Measurements from ENCODE around the gene MAP1LC3B. TPM values are rescaled to one million over a fixed set of nuclear protein-coding genes. Genes with fewer than 3 reads are reported as not detected.

Gene MAP1LC3B
- total and polyA plus RNA-seq, 2 of the 8 experiments (the other 6 are each of a cell fraction or from before 2014, with no cell fraction given), result 29.5 to 48.5 TPM

DNA sequence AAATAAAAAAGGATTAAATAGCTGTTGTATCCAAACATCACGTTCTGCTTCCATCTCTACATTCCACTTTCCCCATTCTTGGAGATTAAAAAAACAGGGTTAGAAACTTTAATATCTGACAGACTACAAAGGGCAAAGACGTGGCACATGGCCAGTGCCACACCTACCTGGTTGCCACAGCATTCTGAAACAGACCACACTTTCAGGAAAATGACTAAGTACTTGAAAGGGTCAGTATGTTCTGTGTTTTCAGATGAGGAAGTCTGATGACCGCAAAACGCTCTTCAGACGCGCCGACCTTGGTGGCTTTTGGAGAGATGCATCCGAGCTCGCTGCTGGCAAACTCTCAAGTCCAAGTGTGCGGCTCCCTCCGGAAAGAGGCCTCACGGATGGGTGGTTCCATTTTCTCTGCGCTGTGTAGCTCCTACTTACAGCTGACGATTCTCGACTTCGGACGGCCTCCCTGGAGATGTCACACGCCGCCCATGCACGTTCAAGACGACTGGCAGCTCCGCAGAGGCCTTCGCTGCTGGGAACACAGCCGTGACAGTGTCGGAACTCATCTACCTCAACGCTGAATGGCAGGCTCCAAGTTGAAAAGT is 15.5 kb downstream of the MAP1LC3B start:
- Histone ChIP-seq H3K4me3 (ENCODE audit: extremely low read depth in 1 of 4, insufficient read depth in 2 of 4, low read depth in 3 of 4, low read length in 4 of 4) (no peak overlapping the region), H3K36me3 (ENCODE audit: control insufficient read depth in 2 of 4, insufficient read depth in 4 of 4, low read length in 3 of 4) (peaks cover 5 to 74% (median 26%) of the 10 kb centered on the region in 4 experiments), H3K14ac (ENCODE audit: insufficient read length) (no peak overlapping the region), H2AFZ (ENCODE audit: low read length) (no peak overlapping the region), H4K5ac (ENCODE audit: insufficient read length, low read depth, low read length) (no peak overlapping the region), H3K4ac (replicated peaks; ENCODE audit: insufficient read length, low read depth, low read length) (no peak overlapping the region), H3K23ac (ENCODE audit: insufficient read length) (no peak overlapping the region), H2BK15ac (ENCODE audit: low read length) (no peak overlapping the region), H3K9ac (replicated peaks in 1 of 4; ENCODE audit: extremely low read depth in 1 of 4, low read depth in 3 of 4, low read length in 3 of 4) (no peak overlapping the region), H4K91ac (replicated peaks; ENCODE audit: insufficient read length, low read length) (no peak overlapping the region), H3K27me3 (replicated peaks in 1 of 4; ENCODE audit: control insufficient read depth in 3 of 4, extremely low read depth in 1 of 4, insufficient read depth in 3 of 4, low read length in 3 of 4) (no peaks in the 10 kb centered on the region), H3K56ac (replicated peaks; ENCODE audit: insufficient read length, low read depth, low read length) (no peak overlapping the region), H3K9me3 (ENCODE audit: insufficient read depth in 2 of 2, low read depth in 1 of 2, low read length in 1 of 2) (no peaks in the 10 kb centered on the region), H4K8ac (ENCODE audit: extremely low read depth, insufficient read depth, low read length) (no peak overlapping the region), H4K20me1 (replicated peaks in 1 of 2; ENCODE audit: control insufficient read depth in 1 of 2, insufficient read depth in 2 of 2, low read length in 2 of 2) (peaks cover 0 to 9% of the 10 kb centered on the region in 2 experiments), H2BK12ac (ENCODE audit: low read depth, low read length) (no peak overlapping the region), H3K27ac (ENCODE audit: low read depth, low read length) (no peak overlapping the region; the same call in 1 of the 2 replicates), H3K79me1 (ENCODE audit: low read depth, low read length) (no peaks in the 10 kb centered on the region; the same call in 1 of the 2 replicates), H3K79me2 (ENCODE audit: control insufficient read depth in 1 of 2, insufficient read depth in 2 of 2, low read length in 2 of 2) (no peaks in the 10 kb centered on the region), H3K18ac (ENCODE audit: extremely low read depth, low read length) (no peak overlapping the region), H2BK20ac (ENCODE audit: low read length) (no peak overlapping the region), H2BK5ac (ENCODE audit: low read depth, low read length) (no peak overlapping the region), H3K4me2 (ENCODE audit: insufficient read depth in 1 of 2, low read depth in 2 of 2, low read length in 2 of 2) (no peak overlapping the region), H2BK120ac (replicated peaks; ENCODE audit: low read depth, low read length) (no peak overlapping the region), H3K23me2 (ENCODE audit: low read depth, low read length) (no peaks in the 10 kb centered on the region), H2AK5ac (ENCODE audit: low read depth, low read length) (no peak overlapping the region), H3K4me1 (replicated peaks in 1 of 4; ENCODE audit: control insufficient read depth in 3 of 4, insufficient read depth in 4 of 4, low read length in 3 of 4) (no peaks in the 10 kb centered on the region)
- no peak for FAIRE-seq
- POLR2A ChIA-PET (ENCODE audit: partially characterized antibody), result interaction anchor here (1.8 to 2.3 kb wide), 2 partner anchors 12 to 24 kb away, joined by 4 to 8 read pairs; partner anchors contain the start of gene FBXO31
- no peak for DNase-seq (ENCODE audit: low read depth in 1 of 2, low spot score in 2 of 2)
- CTCF ChIA-PET (ENCODE audit: partially characterized antibody), result interaction anchor here (1.1 to 1.8 kb wide), 3 partner anchors 9 to 13 kb away, joined by 3 to 6 read pairs (median 5); no protein-coding TSS in a partner anchor
- WGBS, 2 experiments (ENCODE audit: extremely low coverage in 1 of 2, insufficient coverage in 1 of 2, insufficient read length in 1 of 2, insufficient replicate concordance in 2 of 2, low coverage in 1 of 2, low lambda C conversion rate in 2 of 2, missing lambda C conversion rate in 1 of 2), result 94% methylated on average over 26 of the region's 26 CpGs; no CpG with 5 or more reads in 1 of the 2 experiments
- no peak for TF ChIP-seq BACH1 (IDR thresholded peaks at IDR 0.05; ENCODE audit: low read length)
- no peak for TF ChIP-seq POU5F1 (IDR thresholded peaks at IDR 0.05; ENCODE audit: low read depth, low read length)
- TF ChIP-seq, protein P1, sequence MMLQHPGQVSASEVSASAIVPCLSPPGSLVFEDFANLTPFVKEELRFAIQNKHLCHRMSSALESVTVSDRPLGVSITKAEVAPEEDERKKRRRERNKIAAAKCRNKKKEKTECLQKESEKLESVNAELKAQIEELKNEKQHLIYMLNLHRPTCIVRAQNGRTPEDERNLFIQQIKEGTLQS (IDR thresholded peaks at IDR 0.05; ENCODE audit: insufficient read depth, low read depth, low read length), result no peak
- TF ChIP-seq, protein P2, sequence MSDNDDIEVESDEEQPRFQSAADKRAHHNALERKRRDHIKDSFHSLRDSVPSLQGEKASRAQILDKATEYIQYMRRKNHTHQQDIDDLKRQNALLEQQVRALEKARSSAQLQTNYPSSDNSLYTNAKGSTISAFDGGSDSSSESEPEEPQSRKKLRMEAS (IDR thresholded peaks at IDR 0.05), result no peak
